ENCODE data around the gene ISCU.

Gene ISCU

DNA sequence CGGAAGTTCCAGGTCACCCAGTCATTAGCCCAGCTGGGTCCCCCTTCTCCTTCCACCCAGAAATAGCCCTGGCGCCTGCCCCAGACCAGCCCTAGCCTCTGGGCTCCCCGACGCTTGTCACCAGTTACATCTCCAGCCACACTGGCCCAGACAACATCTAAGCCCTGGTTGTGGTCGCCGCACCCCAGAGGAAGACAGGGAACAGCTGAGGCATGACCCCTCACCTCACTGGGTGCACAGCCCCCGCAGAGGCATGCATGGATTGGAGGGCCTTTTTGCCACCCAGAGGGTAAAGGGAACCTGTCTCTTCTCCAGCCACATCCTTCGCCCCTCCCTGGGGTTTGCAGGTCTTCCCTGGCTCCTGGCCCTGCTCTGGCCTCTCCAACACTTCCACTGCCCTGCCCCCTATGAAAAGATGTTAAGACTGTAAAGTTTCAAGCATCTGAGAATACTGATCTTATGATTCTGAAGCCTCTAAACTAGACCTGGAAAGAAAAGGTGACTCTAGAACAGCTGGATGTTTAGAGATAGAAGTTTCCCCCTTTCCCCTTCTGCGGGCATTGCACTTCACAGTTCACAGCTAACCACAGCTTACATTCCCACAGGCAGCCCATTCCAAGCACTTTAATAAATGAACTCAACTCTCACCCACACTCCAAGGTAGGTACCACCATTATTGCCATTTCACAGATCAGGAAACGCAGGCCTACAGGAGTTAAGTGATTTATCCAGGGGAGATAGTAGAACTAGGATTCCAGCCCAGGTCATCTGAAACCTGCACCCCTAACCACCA, 20.8 kb downstream of the ISCU start:
- TF ChIP-seq, protein P1, sequence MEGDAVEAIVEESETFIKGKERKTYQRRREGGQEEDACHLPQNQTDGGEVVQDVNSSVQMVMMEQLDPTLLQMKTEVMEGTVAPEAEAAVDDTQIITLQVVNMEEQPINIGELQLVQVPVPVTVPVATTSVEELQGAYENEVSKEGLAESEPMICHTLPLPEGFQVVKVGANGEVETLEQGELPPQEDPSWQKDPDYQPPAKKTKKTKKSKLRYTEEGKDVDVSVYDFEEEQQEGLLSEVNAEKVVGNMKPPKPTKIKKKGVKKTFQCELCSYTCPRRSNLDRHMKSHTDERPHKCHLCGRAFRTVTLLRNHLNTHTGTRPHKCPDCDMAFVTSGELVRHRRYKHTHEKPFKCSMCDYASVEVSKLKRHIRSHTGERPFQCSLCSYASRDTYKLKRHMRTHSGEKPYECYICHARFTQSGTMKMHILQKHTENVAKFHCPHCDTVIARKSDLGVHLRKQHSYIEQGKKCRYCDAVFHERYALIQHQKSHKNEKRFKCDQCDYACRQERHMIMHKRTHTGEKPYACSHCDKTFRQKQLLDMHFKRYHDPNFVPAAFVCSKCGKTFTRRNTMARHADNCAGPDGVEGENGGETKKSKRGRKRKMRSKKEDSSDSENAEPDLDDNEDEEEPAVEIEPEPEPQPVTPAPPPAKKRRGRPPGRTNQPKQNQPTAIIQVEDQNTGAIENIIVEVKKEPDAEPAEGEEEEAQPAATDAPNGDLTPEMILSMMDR (conservative IDR thresholded peaks at IDR 0.05; ENCODE audit: low read depth, low read length) = no peak
- H3K4me3 ChIP-seq (ENCODE audit: low read depth, low read length) = no peak overlapping the region
- DNase-seq (ENCODE audit: low read depth) = no peak

DNA sequence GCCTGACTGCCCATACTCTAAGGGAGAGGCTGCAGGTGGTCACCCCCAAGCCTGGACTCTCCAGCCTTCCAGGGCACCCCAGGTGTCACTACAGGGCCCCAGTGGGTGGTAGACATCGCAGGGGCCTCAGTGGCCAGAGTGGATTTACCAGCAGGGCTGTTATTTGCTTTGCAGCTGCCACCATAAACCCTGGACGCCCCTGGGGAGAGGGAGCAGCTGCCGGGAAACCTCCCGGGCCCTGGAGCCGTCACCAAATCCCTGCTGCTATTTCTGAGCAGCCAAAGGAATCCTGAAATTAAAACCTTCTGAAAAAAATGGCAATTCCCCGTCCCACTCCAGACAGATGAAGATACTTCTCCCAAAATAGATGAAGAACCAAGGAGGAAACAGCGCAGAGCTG, 21.6 kb downstream of the ISCU start:
- no peak for DNase-seq (ENCODE audit: low read depth)
- TF ChIP-seq, protein P1 (conservative IDR thresholded peaks at IDR 0.05; ENCODE audit: low read depth, low read length) = no peak
- no peak overlapping the region for H3K4me3 ChIP-seq (ENCODE audit: low read depth, low read length)

DNA sequence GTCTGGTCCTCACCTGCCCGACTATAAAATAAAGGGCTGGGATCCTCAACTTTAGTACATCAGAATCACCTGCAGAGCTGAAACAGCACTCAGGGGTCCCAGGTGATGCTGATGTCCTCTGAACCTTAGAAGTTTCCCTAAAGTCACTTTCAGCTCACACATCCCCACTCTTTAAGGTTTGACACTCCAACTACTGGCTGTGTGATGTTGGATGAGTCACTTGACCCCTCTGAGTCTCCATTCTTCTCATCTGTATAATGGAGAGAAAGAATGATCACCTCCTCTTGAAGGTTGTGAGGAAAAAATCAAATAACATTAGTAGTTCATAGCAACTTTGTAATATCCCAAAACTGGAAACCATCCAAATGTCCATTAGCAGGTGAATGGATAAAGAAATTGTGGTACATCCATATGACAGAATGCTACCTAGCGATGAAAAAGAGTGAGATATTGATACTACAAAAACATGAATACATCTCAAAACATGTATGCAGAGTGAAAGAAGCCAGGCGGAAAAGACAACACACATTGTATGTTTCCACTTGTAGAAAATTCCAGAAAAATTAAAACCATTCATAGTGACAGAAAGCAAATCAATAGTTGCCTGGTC, 22.2 kb downstream of the ISCU start:
- H3K4me3 ChIP-seq (ENCODE audit: low read depth, low read length) = no peak overlapping the region
- TF ChIP-seq, protein P1 (conservative IDR thresholded peaks at IDR 0.05; ENCODE audit: low read depth, low read length) = no peak
- no peak for DNase-seq (ENCODE audit: low read depth)

DNA sequence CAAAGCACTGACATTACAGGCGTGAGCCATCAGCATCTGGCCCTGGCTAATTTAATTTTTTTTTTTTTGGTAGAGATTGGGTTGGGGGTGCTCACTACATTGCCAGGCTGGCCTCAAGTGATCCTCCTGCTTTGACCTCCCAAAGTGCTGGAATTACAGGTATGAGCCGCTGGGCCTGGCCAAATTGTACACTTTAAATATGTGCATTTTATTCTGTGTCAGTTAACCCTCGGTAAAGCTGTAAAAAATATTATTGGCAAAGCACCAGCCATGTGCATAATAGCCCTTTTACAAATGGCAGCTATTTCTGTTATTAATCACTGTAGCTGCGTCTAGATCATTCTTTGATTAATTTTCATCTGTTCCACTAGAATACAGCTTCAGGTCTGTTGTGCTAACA, 23.5 kb downstream of the ISCU start:
- no peak for DNase-seq (ENCODE audit: low read depth)
- TF ChIP-seq, protein P1 (conservative IDR thresholded peaks at IDR 0.05; ENCODE audit: low read depth, low read length) = no peak
- H3K4me3 ChIP-seq (ENCODE audit: low read depth, low read length) = no peak overlapping the region

DNA sequence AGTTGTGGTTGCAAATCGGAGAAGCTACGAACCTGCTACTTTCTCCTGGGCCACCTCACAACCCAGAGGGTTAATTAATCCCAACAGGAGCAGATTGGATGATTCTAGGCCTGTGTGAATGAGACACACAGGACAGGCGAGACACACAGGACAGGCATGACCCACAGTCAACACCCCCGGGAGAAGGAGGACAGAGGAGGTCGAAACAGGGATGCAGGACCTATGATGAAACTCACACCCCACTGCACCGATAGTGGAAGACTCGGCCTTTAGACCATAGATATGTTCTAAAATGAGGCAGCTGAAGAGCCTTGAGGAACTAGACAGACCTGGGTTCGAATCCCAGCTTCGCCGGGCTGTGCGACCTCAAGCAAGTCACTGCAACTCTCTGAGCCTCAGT, 23.9 kb downstream of the ISCU start:
- DNase-seq (ENCODE audit: low read depth) = no peak
- no peak overlapping the region for H3K4me3 ChIP-seq (ENCODE audit: low read depth, low read length)
- TF ChIP-seq, protein P1 (conservative IDR thresholded peaks at IDR 0.05; ENCODE audit: low read depth, low read length) = no peak

DNA sequence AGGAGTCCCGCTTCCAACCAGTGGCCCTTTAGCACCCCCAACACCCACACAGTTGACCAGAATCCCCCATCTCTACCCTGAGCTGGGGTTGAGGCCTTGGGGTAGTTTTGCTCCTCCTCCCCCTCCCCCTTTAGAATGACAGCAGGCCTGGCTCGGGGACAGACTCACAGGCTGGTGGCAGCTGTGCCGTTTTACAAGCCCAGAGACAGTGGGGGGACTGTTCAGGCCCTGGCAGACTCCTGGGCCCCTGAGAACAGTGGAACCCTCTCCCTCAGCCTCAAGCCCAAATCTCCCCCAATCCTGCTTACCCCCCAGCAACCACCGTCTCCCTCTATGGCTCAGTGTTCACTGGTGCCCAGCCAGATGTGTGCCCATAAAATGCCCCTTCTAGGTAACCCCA, 25.4 kb downstream of the ISCU start:
- no peak for DNase-seq (ENCODE audit: low read depth)
- TF ChIP-seq, protein P1 (conservative IDR thresholded peaks at IDR 0.05; ENCODE audit: low read depth, low read length) = no peak
- H3K4me3 ChIP-seq (ENCODE audit: low read depth, low read length) = no peak overlapping the region

All from choroid plexus epithelial cell (primary cell).